K562 (cell line): ENCODE results near the gene UAP1. TPM values are rescaled to one million over a fixed set of nuclear protein-coding genes. Genes with fewer than 3 reads are reported as not detected.
A peak's percentile ranks its signal among the peaks of the same experiment; 100 is the strongest.

Experiments
- ATAC-seq: fragments of 200-7000 bp; cut with Tn5 transposase; 3 replicates; pipeline ENCODE4 v1.9.1; 2020; ENCODE audit warnings: moderate library complexity
- BruUV-seq: library from RNA; stranded (reverse); fragments of 400-500 nt; replicated peaks from 2 replicates; lab custom pipeline; 2021; lab: Mats Ljungman, UMichigan
- CTCF ChIA-PET: fragments of 300-600 bp; formaldehyde crosslinking; extraction: SDS; loops from one replicate; lab custom pipeline; 2021; ENCODE audit warnings: low intra/inter-chr PET ratio; lab: Yijun Ruan, JAX
- POLR2A ChIA-PET: fragments of 300-600, 350-650 bp; sonication (Branson Sonifier 250); formaldehyde crosslinking; extraction: SDS; loops from one replicate; lab custom pipeline; 2021; ENCODE audit warnings: antibody characterized with exemption, inconsistent platforms; lab: Yijun Ruan, JAX
- DNase-seq, 4 experiments: peaks; one replicate each; pipeline versions ENCODE4 v3.0.0 to v3.0.0-alpha.2; 2011 to 2018; ENCODE audit warnings: low spot score in 3 of 4, mixed read lengths in 3 of 4; ENCODE audit errors: extremely low read depth in 1 of 4
- FAIRE-seq: peaks from 2 replicates; lab custom pipeline; 2011; peaks lifted over from hg19 to GRCh38; lab: Jason Lieb, UNC
- H2AFZ ChIP-seq: 2 replicates; pipeline ENCODE4 v1.6.0; 2011; ENCODE audit warnings: low read depth, low read length, control low read depth, inconsistent platforms
- H3K27ac ChIP-seq: fragments of 200-600 bp; 3 replicates; pipeline ENCODE4 v1.8.0; 2011; ENCODE audit warnings: low read depth, mild to moderate bottlenecking, control low read depth, inconsistent platforms, low read length, moderate library complexity, mixed read lengths; ENCODE audit errors: extremely low read depth
- H3K27me3 ChIP-seq, 2 experiments: fragments of 300-600 bp in 1 of 2; 2 replicates in 1 of 2; 3 replicates in 1 of 2; pipeline versions ENCODE4 v1.6.0 to v1.8.0; 2011; ENCODE audit warnings: inconsistent platforms in 2 of 2, low read length in 2 of 2, mild to moderate bottlenecking in 1 of 2, mixed read lengths in 1 of 2, moderate library complexity in 1 of 2; ENCODE audit not compliant: control insufficient read depth in 2 of 2, insufficient read depth in 2 of 2
- H3K36me3 ChIP-seq: fragments of 300-600 bp; 3 replicates; pipeline ENCODE4 v1.8.0; 2011; ENCODE audit warnings: mild to moderate bottlenecking, low read length, inconsistent platforms; ENCODE audit not compliant: control insufficient read depth, insufficient read depth
- H3K4me1 ChIP-seq, 2 experiments: fragments of 200-600 bp in 1 of 2; replicated peaks in 1 of 2; 2 replicates in 1 of 2; 3 replicates in 1 of 2; pipeline versions ENCODE4 v1.5.1 to v1.8.0; 2011; ENCODE audit warnings: inconsistent platforms in 2 of 2, low read length in 2 of 2, mild to moderate bottlenecking in 1 of 2, mixed read lengths in 1 of 2, moderate library complexity in 1 of 2; ENCODE audit not compliant: control insufficient read depth in 2 of 2, insufficient read depth in 2 of 2
- H3K4me2 ChIP-seq: 2 replicates; pipeline ENCODE4 v1.6.1; 2011; ENCODE audit warnings: low read length, control low read depth, inconsistent platforms, mixed read lengths; ENCODE audit not compliant: insufficient read depth
- H3K4me3 ChIP-seq: fragments of 200-600 bp; sonication (generic), shearing (Covaris generic); 2 replicates; pipeline ENCODE4 v1.5.1; 2016; ENCODE audit warnings: control low read depth, inconsistent platforms
- H3K79me2 ChIP-seq: fragments of 200-600 bp; 3 replicates; pipeline ENCODE4 v1.8.0; 2011; ENCODE audit warnings: low read length, inconsistent platforms; ENCODE audit not compliant: control insufficient read depth, insufficient read depth
- H3K9ac ChIP-seq, 2 experiments: 2 replicates each; pipeline versions ENCODE4 v1.6.0 to v1.6.1; 2011; ENCODE audit warnings: low read depth in 2 of 2, low read length in 2 of 2, control low read depth in 1 of 2, inconsistent platforms in 1 of 2, mild to moderate bottlenecking in 1 of 2, mixed read lengths in 1 of 2; ENCODE audit not compliant: insufficient read depth in 1 of 2
- H3K9me1 ChIP-seq: one replicate; pipeline ENCODE4 v1.6.0; 2011; ENCODE audit warnings: inconsistent platforms, mild to moderate bottlenecking, low read length, moderate library complexity; ENCODE audit not compliant: control insufficient read depth, insufficient read depth
- H3K9me3 ChIP-seq: replicated peaks from 2 replicates; pipeline ENCODE4 v1.5.1; 2011; ENCODE audit warnings: low read depth, low read length, inconsistent platforms; ENCODE audit not compliant: control insufficient read depth, insufficient read depth
- H4K20me1 ChIP-seq: replicated peaks from 2 replicates; pipeline ENCODE4 v1.6.1; 2011; ENCODE audit warnings: low read length, inconsistent platforms, mixed read lengths; ENCODE audit not compliant: control insufficient read depth, insufficient read depth
- E2F3 ChIP-seq: fragments of 250-450 bp; sonication (Bioruptor Pico); IDR thresholded peaks from 2 replicates; pipeline ENCODE4 v1.4.0; 2020; ENCODE audit warnings: mild to moderate bottlenecking
- HES1 ChIP-seq: fragments of 450-650 bp; IDR thresholded peaks from 2 replicates; pipeline ENCODE4 v1.6.1; 2016; ENCODE audit warnings: low read depth, mild to moderate bottlenecking, moderate library complexity
- NFE2L1 ChIP-seq: fragments of 450-650 bp; IDR thresholded peaks from 2 replicates; pipeline ENCODE4 v1.6.1; 2016; ENCODE audit warnings: missing genetic modification characterization, low read depth, mild to moderate bottlenecking, missing compliant biosample characterization, moderate library complexity, borderline replicate concordance
- NR2C1 ChIP-seq, 2 experiments: fragments of 450-650 bp; IDR thresholded peaks; 2 replicates each; pipeline ENCODE4 v1.6.1; 2017; ENCODE audit warnings: mild to moderate bottlenecking in 2 of 2, antibody characterized with exemption in 1 of 2, inconsistent platforms in 1 of 2, missing compliant biosample characterization in 1 of 2, missing genetic modification characterization in 1 of 2
- PTRF ChIP-seq: fragments of 450-650 bp; IDR thresholded peaks from 2 replicates; pipeline ENCODE4 v1.6.1; 2016; ENCODE audit warnings: mild to moderate bottlenecking, missing genetic modification characterization, missing compliant biosample characterization
- TCF3 ChIP-seq: sonication (generic); formaldehyde crosslinking; IDR thresholded peaks from 2 replicates; pipeline ENCODE4 v1.4.0; 2020; ENCODE audit warnings: mild to moderate bottlenecking, missing genetic modification reagents
- USF2 ChIP-seq: sonication (generic); formaldehyde crosslinking; IDR thresholded peaks from 2 replicates; pipeline ENCODE4 v1.5.0; 2020; ENCODE audit warnings: missing genetic modification reagents
- ZBTB1 ChIP-seq: sonication (generic); formaldehyde crosslinking; IDR thresholded peaks from 2 replicates; pipeline ENCODE4 v1.8.1; 2023; ENCODE audit warnings: missing genetic modification reagents, low read depth, mild to moderate bottlenecking, borderline replicate concordance
- ZKSCAN3 ChIP-seq: fragments of 250-450 bp; sonication (Bioruptor Pico); IDR thresholded peaks from 2 replicates; pipeline ENCODE4 v1.4.0; 2020
- ZNF134 ChIP-seq: fragments of 250-450 bp; sonication (Bioruptor Pico); conservative IDR thresholded peaks from 2 replicates; pipeline ENCODE4 v1.4.0; 2020
- ZNF3 ChIP-seq: fragments of 250-450 bp; sonication (Bioruptor Pico); IDR thresholded peaks from 2 replicates; pipeline ENCODE4 v1.5.0; 2021; ENCODE audit warnings: mild to moderate bottlenecking, moderate library complexity
- ZNF311 ChIP-seq: fragments of 250-450 bp; sonication (Bioruptor Pico); IDR thresholded peaks from 2 replicates; pipeline ENCODE4 v1.4.0; 2020; ENCODE audit warnings: mild to moderate bottlenecking, moderate library complexity
- ZNF639 ChIP-seq, 2 experiments: fragments of 200-800 bp in 1 of 2; sonication (Bioruptor generic) in 1 of 2; sonication (generic) in 1 of 2; formaldehyde crosslinking in 1 of 2; IDR thresholded peaks in 1 of 2; conservative IDR thresholded peaks in 1 of 2; 2 replicates each; pipeline versions ENCODE4 v1.5.0 to v1.6.1; 2016 to 2020; ENCODE audit warnings: missing compliant biosample characterization in 1 of 2, missing genetic modification characterization in 1 of 2, missing genetic modification reagents in 1 of 2
- ZNF79 ChIP-seq: fragments of 250-450 bp; sonication (Bioruptor Pico); IDR thresholded peaks from 2 replicates; pipeline ENCODE4 v1.4.0; 2020; ENCODE audit warnings: low read depth, mild to moderate bottlenecking, moderate library complexity
- WGBS: fragments of 100-300 bp; shearing (Covaris generic); methylation state at CpG from one replicate; pipeline ENCODE4 v1.1.6; 2016; ENCODE audit warnings: low coverage, mixed read lengths; ENCODE audit not compliant: insufficient coverage; ENCODE audit errors: missing lambda C conversion rate; 5-methylcytosine and 5-hydroxymethylcytosine counted together
- in situ Hi-C: fragments of 300-500 bp; cut with MboI; formaldehyde crosslinking; loops from 4 replicates; pipeline ENCODE4 v1.15.0; 2018; ENCODE audit warnings: inconsistent platforms, mixed read lengths
- intact Hi-C: fragments of 100-400 bp; cut with micrococcal nuclease; formaldehyde crosslinking; loops from 2 replicates; pipeline ENCODE4 v1.14.2; 2022
- polyA plus RNA-seq, 8 experiments: library from polyadenylated mRNA; depleted of rRNA in 4 of 8; stranded (reverse) in 5 of 8; unstranded in 3 of 8; fragments of >200 nt; fragmentation: Nextera tagmentation in 2 of 8; fragmentation: Illumina TruSeq in 1 of 8; extraction: Ambion mirVana in 2 of 8; extraction: Trizol in 1 of 8; gene quantifications; 2 replicates each; pipeline versions ENCODE4 v1.2.1 to v1.2.3, GENCODE V29; 2011 to 2014; ENCODE audit warnings: inconsistent platforms in 1 of 8, missing spikeins in 1 of 8
- total RNA-seq, 7 experiments: library from RNA; depleted of rRNA in 6 of 7; stranded (reverse); fragments of >200 nt in 6 of 7; fragmentation: Illumina TruSeq in 2 of 7; extraction: Trizol in 2 of 7; gene quantifications; 2 replicates each; pipeline versions ENCODE4 v1.2.1 to v1.2.3, GENCODE V29; 2011 to 2021; ENCODE audit warnings: low replicate concordance in 1 of 7
- TF ChIP-seq, protein P1 (sequence below): sonication (generic); formaldehyde crosslinking; IDR thresholded peaks from 2 replicates; pipeline ENCODE4 v1.8.0; 2023; ENCODE audit warnings: mild to moderate bottlenecking, missing genetic modification reagents

Gene UAP1
- total and polyA plus RNA-seq, 9 of the 15 experiments (the other 6 are each of a cell fraction or from before 2014, with no cell fraction given), result 182 to 317 (median 213) TPM

- CTCF ChIA-PET, result no interaction called here
- DNase-seq, result peak in 2 of 4 experiments; percentile 43 to 53
- Histone ChIP-seq H3K9me3 (no peaks in the 10 kb centered on the region), H3K27me3 (no peaks in the 10 kb centered on the region), H3K4me1 (peaks cover 5 to 21% of the 10 kb centered on the region in 2 experiments; a peak in 4 of 5 replicates), H3K4me3 (no peak overlapping the region), H3K4me2 (peak overlapping the region; percentile 0; the same call in 1 of the 2 replicates), H4K20me1 (no peaks in the 10 kb centered on the region), H3K9me1 (no peaks in the 10 kb centered on the region), H2AFZ (peak overlapping the region; percentile 74), H3K9ac (peak overlapping the region; percentile 12 to 45; a peak in 2 of 4 replicates), H3K79me2 (no peaks in the 10 kb centered on the region), H3K36me3 (no peaks in the 10 kb centered on the region), H3K27ac (peak overlapping the region; percentile 19; the same call in 2 of the 3 replicates)
- 49% methylated on average over 8 of the region's 8 CpGs for WGBS
- POLR2A ChIA-PET, result interaction anchor here (0.6 to 1.4 kb wide), 3 partner anchors 11 to 1611 kb away, joined by 3 read pairs; no protein-coding TSS in a partner anchor
- intact Hi-C loops, result no loop called here
- peak; percentile 32 for ATAC-seq
- FAIRE-seq, result peak; percentile 59
- no TSS peak for BruUV-seq
- in situ Hi-C loops, result no loop called here
- no peak for TF ChIP-seq ZNF311 (CRISPR knock-in tag)
- no peak for TF ChIP-seq NR2C1 (IDR thresholded peaks at IDR 0.05)
- 0 out of 2 replicates have a peak, but pooled peaks have one; percentile 13 for TF ChIP-seq NR2C1 (tag; IDR thresholded peaks at IDR 0.05)
- no peak for TF ChIP-seq HES1
- TF ChIP-seq ZBTB1 (CRISPR knock-in tag), result no peak
- no peak for TF ChIP-seq ZNF79 (CRISPR knock-in tag)
- no peak for TF ChIP-seq ZKSCAN3 (CRISPR knock-in tag)
- TF ChIP-seq, protein P1, sequence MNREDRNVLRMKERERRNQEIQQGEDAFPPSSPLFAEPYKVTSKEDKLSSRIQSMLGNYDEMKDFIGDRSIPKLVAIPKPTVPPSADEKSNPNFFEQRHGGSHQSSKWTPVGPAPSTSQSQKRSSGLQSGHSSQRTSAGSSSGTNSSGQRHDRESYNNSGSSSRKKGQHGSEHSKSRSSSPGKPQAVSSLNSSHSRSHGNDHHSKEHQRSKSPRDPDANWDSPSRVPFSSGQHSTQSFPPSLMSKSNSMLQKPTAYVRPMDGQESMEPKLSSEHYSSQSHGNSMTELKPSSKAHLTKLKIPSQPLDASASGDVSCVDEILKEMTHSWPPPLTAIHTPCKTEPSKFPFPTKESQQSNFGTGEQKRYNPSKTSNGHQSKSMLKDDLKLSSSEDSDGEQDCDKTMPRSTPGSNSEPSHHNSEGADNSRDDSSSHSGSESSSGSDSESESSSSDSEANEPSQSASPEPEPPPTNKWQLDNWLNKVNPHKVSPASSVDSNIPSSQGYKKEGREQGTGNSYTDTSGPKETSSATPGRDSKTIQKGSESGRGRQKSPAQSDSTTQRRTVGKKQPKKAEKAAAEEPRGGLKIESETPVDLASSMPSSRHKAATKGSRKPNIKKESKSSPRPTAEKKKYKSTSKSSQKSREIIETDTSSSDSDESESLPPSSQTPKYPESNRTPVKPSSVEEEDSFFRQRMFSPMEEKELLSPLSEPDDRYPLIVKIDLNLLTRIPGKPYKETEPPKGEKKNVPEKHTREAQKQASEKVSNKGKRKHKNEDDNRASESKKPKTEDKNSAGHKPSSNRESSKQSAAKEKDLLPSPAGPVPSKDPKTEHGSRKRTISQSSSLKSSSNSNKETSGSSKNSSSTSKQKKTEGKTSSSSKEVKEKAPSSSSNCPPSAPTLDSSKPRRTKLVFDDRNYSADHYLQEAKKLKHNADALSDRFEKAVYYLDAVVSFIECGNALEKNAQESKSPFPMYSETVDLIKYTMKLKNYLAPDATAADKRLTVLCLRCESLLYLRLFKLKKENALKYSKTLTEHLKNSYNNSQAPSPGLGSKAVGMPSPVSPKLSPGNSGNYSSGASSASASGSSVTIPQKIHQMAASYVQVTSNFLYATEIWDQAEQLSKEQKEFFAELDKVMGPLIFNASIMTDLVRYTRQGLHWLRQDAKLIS (CRISPR knock-in tag), result no peak
- no peak for TF ChIP-seq NFE2L1 (tag)
- no peak for TF ChIP-seq ZNF134 (CRISPR knock-in tag)
- TF ChIP-seq USF2 (CRISPR knock-in tag), result no peak
- TF ChIP-seq PTRF (tag), result no peak
- TF ChIP-seq TCF3 (CRISPR knock-in tag), result peak; percentile 80
- no peak for TF ChIP-seq E2F3 (CRISPR knock-in tag)
- no peak for TF ChIP-seq ZNF639 (CRISPR knock-in tag; conservative IDR thresholded peaks at IDR 0.05 in 1 of 2, IDR thresholded peaks at IDR 0.05 in 1 of 2)
- TF ChIP-seq ZNF3, result no peak
Observed at GRCh38 chr1:162552684-162553252, 8.8 kb upstream of the UAP1 start.
